IPS-18c (cell line): ENCODE results near the gene ATP6V1C2.
"Not testable (repeated sequence)": the region's sequence is repeated elsewhere in the genome, so short reads cannot be mapped to it uniquely, and the experiment has no call there.

Experiments
- H3K4me3 ChIP-seq: 2 replicates; pipeline ENCODE4 v1.7.0; 2013; ENCODE audit warnings: low read depth, mild to moderate bottlenecking, low read length, moderate library complexity; ENCODE audit not compliant: insufficient read depth
- H3K9me3 ChIP-seq: one replicate; pipeline ENCODE4 v1.6.1; 2013; ENCODE audit warnings: mild to moderate bottlenecking, low read length, moderate library complexity; ENCODE audit not compliant: control insufficient read depth, insufficient read depth

The ATP6V1C2 gene

GRCh38 chr2:10775831-10776230 is 54.4 kb downstream of the ATP6V1C2 start:
- Histone ChIP-seq H3K9me3 (no peaks in the 10 kb centered on the region), H3K4me3 (no peak overlapping the region)

DNA sequence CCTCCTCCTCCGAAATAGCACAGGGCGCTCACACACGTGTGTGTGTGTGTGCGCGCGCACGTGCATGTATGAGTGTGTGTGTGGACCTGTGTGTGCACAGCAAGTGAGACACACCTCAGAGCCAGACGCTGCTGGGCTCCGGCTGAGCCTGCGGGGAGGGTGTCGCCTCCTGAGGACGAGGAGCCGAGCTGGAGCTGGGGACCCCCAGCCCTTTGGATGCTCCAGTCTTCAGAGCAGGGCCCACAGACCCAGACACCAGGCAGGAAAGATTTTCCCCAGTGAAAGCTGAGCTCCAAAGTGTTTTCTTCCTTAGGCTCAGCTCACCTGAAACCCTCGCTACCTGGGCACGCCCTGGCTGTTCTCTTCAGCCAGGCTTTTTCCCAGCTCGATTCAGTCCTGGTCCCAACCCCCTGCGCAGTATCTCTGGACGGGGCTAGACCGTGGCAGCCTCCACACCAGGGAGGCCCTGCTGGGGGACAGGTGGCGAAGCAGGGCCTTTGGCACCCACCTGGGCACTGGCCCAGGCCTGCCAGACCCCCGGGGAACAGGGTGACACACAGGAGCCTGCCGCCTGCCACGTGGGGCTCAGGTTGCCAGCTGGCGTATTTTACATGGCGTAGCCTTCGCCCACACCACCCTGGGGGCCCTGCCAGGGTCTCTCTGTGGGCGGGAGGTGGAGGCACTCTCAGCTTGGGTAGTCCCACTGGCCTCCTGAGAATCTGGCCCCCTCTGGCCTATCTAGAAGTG is 55.0 kb downstream of the ATP6V1C2 start:
- no peaks in the 10 kb centered on the region for H3K9me3 ChIP-seq
- H3K4me3 ChIP-seq, result no peak overlapping the region

GRCh38 chr2:10777111-10777841 is 55.8 kb downstream of the ATP6V1C2 start:
- H3K9me3 ChIP-seq, result no peaks in the 10 kb centered on the region
- no peak overlapping the region for H3K4me3 ChIP-seq

GRCh38 chr2:10777842-10778723 is 56.7 kb downstream of the ATP6V1C2 start:
- Histone ChIP-seq H3K9me3 (no peaks in the 10 kb centered on the region), H3K4me3 (no peak overlapping the region)

DNA sequence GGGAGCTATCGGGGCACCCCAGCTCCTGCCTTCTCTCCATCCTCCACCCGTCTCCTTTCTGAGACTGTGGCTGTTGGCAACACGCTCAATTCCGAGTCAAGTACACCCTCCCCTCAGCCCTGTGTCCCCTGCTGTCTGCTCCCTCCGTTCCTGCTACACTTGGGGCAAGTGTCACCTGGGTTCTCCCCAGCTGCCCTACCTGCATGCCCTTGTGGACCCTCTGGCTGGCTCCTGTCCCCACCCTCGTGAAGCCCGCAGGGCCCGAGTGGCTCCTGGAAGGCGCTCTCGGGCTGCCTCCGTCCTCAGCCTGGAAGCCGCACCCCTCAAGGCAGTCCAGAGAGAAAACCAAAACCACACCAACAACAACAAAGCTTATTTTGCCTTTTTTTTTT is 57.3 kb downstream of the ATP6V1C2 start:
- no peak overlapping the region for H3K4me3 ChIP-seq
- no peaks in the 10 kb centered on the region for H3K9me3 ChIP-seq

DNA sequence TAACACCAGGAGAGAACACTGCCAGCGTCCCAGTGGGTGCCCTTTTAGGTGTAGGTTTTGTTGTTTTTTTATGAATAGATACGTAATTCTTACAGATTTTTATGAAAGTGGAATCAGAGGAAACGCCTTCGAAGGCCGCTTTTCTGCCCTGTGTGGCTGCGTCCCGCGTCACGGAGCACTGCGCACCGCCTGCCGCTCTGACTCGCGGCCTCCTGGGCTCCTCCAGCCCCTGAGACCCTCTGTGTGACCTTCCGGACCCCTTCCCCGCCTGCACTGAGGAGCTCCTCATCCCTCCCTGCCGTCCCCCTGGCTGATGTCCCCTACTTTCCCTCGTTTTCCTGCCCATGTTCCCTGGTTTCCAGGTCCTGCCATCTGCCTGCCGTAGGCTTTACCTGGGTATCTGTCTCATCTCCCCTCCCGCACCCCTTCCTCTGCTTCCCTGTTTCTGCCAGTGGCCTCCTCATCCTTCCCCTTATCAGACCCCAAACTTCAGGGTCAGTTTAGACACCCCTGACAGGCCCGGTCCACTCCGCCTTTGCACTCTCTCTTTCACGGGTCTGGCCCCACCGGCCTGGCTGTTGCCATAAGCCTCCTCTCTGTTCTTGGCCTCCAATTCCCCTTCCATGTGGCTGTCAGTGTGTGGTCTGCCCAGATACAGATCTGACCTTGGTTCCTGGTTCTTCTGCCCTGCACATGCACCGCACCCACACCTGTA is 58.5 kb downstream of the ATP6V1C2 start:
- Histone ChIP-seq H3K4me3 (no peak overlapping the region), H3K9me3 (no peaks in the 10 kb centered on the region)

DNA sequence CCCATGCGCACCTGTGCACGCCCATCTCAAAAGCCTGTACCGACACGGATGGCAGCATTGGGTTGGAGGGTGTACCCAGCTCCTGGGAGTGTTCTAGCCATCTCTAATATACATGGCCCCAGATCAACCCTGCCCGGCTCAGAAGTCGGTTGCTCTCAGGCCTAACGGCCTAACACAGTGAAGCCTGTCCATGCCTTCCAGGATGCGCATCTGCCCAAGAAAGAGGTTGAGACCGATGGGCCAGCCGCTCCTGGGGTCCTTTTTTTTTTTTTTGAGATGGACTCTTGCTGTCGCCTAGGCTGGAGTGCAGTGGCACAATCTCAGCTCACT is 59.0 kb downstream of the ATP6V1C2 start:
- no peak overlapping the region for H3K4me3 ChIP-seq
- H3K9me3 ChIP-seq, result no peaks in the 10 kb centered on the region

- not testable (repeated sequence) for H3K4me3 ChIP-seq, H3K9me3 ChIP-seq
Measured at GRCh38 chr2:10780821-10781220, 59.4 kb downstream of the ATP6V1C2 start.

DNA sequence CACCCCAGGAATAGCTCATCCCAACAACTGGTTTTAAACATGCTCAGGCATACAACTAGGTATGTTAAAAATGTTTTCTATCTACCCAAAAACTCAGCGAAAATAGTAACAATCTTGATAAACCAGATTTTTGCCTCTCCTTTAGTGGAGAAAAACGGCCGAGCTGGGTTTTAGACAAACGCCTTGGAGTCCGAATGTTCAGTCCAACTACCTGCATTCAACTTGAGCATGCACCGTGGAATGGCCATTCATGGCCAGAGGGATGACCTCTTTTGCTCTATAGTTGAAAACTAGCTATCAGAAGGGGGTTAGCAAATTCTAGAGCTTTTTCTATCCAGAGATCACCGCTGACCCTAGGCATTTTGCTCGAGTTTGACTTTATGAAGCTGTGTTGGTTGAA is 60.3 kb downstream of the ATP6V1C2 start:
- no peaks in the 10 kb centered on the region for H3K9me3 ChIP-seq
- no peak overlapping the region for H3K4me3 ChIP-seq

- H3K4me3 ChIP-seq, result no peak overlapping the region
- H3K9me3 ChIP-seq, result no peaks in the 10 kb centered on the region
Measured at GRCh38 chr2:10783421-10783820, 62.0 kb downstream of the ATP6V1C2 start.

DNA sequence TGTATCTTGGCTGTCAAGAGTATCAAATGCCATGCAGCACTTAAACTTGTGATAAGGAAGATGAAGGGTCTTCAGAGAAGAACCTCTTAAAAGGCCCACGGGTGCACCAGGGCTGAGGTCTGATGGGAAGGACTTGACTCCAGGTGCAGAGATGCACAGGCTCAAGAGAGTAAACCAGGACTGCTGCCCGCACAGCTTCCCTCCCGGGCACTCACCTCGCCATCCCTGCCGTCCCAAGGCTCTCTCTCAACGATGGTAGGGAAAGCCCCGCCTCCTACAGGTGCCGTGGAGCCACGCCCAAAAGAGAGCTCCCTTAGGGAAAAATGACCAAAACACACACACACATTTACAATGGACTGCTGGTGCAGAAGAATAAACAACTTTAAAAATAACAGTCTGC is 63.3 kb downstream of the ATP6V1C2 start:
- no peak overlapping the region for H3K4me3 ChIP-seq
- H3K9me3 ChIP-seq, result no peaks in the 10 kb centered on the region

GRCh38 chr2:10785260-10785659 is 63.8 kb downstream of the ATP6V1C2 start:
- no peak overlapping the region for H3K4me3 ChIP-seq
- H3K9me3 ChIP-seq, result no peaks in the 10 kb centered on the region

DNA sequence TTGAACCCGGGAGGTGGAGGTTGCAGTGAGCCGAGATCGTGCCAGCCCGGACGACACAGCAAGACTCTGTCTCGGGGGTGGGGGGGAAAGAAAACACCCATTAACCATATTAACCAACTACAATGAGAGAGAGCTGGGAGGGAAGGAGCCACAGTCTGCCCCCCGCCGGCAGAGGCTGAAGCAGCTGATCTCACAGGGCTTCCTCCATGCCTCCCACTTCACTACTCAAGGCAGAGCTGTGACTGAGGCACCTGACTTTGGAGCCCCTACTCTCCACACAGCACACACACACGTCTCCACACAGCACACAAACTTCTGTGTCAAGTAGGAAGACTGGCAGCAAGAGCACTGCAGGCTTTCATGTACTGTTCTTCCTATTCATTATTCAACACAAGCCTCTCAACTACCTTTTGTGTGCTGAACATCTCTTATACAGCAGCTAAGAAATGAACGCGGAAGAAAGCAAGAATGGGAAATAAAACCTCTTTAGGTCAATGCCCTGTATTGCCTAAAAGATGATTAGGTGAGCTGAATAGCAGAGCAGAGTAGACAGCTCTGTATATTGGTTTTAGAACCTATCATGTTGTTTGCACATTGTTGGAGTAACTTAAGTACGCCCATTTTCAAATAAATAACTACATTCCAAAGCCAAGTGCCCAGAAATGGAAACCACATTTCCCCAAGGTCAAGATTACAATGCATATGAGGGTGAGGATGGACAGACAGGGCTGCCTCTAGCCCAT is 65.0 kb downstream of the ATP6V1C2 start:
- no peaks in the 10 kb centered on the region for H3K9me3 ChIP-seq
- no peak overlapping the region for H3K4me3 ChIP-seq

GRCh38 chr2:10787176-10787968 is 65.9 kb downstream of the ATP6V1C2 start:
- H3K4me3 ChIP-seq, result no peak overlapping the region
- H3K9me3 ChIP-seq, result no peaks in the 10 kb centered on the region

GRCh38 chr2:10788855-10789254 is 67.4 kb downstream of the ATP6V1C2 start:
- Histone ChIP-seq H3K9me3 (no peaks in the 10 kb centered on the region), H3K4me3 (no peak overlapping the region)
